ENCODE results near the gene UCP2.
"Not testable (repeated sequence)": the region's sequence is repeated elsewhere in the genome, so short reads cannot be mapped to it uniquely, and the experiment has no call there.

UCP2 gene

DNA sequence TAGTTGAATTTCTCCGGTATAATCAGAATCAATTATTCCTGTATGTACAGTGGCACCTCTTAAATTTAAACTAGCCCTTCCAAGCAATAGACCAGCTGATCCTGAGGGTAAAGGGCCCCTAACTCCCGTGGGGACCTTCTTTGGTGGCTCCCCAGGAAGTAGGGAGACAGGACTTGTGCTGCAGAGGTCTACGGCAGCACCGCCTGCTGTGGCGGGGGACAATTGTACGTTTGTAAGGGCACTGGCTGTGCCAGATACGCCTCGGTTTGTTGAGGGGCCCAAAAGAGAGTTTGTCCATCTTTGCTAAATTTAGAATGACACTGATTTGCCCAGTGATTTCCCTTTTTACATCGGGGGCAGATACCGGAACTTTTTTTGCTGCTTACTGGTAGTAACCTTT is 37.7 kb downstream of the UCP2 start:
- DNase-seq (ENCODE audit: low read depth in 2 of 2) = no peak

DNA sequence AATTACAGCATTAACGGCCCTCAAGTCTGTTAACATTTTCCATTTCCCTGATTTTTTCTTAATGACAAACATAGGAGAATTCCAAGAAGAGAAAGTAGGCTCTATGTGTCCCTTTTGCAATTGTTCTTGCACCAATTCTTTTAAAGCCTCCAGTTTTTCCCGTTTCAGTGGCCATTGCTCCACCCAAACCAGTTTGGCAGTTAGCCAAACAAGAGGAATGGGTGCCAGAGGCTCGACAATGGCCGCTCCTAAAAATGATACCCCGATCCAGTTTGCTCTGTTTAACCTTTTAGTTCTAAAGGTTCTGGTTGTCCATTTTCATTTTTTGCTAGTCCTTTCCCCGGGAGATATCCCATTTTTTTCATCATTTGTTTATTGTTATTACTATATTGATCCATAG is 38.6 kb downstream of the UCP2 start:
- DNase-seq (ENCODE audit: low read depth in 2 of 2) = no peak

DNA sequence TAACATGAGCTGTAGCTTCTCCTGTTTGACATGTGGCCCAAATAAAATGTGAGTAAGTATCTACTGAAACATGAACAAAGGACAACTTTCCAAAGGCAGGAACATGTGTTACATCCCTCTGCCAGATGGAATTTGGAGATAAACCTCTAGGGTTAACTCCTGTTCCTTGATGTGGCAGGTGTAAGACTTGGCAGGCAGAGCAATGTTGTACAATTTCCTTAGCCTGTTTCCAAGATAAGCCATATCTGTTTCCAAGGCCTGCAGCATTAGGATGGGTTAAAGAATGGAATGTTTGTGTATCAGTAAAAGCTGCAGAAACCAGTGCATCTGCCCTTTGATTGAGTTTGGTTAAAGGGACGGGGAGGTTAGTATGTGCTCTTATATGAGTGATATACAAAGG is 40.6 kb downstream of the UCP2 start:
- no peak for DNase-seq (ENCODE audit: low read depth in 2 of 2)

DNA sequence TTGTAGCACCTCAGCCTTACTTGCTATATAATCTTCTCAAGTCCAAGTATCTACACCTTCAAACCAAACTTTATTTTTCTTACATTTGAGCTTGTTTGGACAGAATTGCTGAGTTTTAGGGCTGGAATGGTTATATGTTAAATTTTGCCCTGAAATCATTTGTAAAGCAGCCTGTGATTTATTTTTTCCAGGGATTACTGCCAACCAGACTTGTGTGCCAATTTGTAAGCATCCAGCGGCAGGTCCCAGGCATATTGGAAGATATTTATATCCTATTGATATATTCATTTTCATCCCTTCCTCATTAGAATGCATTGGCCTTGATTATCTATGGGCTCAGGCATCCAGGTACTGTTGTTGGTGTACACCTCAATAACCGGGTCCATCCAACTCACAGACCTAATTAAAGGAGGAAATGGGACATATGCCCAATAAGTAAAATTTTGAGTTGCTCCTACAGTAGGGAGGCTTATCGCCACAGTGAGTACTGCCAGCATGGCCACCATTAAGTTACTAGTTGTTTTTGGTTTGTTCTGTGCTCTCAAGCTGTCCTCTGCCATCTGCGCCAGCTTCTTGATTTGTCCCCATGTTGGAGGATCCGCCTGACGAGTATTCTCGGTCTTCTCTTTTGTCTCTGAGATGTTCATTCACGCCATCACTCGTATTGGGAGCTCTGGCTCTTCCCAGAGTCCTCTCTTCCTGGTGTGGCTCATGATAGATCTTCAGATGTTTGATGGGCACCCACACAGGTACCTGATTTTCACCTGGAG is 41.7 kb downstream of the UCP2 start:
- DNase-seq (ENCODE audit: low read depth in 2 of 2) = no peak

DNA sequence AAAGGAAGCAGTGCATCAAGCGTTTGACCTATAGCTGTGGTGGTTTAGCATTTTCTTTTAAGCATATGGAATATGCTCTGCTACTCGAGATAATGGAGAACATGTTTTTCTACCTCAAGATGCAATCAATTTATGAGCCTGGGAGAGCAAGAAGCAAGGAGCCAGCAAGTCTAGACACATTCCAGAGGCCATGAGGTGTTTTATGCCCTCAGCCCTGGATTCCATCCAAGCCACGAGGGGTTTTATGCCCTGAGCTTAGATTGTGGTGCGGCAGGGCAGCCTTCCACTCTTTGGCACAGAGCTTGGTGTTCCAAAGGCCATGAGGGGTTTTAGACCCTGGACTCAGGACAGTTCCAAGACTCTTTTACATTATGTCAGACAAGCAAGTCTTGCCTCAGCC is 43.5 kb downstream of the UCP2 start:
- DNase-seq (ENCODE audit: low read depth in 2 of 2) = no peak

DNA sequence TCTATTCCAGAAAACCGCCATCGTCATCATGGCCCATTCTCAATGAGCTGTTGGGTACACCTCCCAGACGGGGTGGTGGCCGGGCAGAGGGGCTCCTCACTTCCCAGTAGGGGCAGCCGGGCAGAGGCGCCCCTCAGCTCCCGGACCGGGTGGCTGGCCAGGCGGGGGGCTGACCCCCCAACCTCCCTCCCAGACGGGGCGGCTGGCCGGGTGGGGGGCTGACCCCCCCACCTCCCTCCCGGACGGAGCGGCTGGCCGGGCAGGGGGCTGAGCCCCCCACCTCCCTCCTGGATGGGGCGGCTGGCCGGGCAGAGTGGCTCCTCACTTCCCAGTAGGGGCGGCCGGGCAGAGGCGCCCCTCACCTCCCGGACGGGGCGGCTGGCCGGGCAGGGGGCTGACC is 46.6 kb downstream of the UCP2 start:
- not testable (repeated sequence) for DNase-seq (ENCODE audit: low read depth in 2 of 2)

DNA sequence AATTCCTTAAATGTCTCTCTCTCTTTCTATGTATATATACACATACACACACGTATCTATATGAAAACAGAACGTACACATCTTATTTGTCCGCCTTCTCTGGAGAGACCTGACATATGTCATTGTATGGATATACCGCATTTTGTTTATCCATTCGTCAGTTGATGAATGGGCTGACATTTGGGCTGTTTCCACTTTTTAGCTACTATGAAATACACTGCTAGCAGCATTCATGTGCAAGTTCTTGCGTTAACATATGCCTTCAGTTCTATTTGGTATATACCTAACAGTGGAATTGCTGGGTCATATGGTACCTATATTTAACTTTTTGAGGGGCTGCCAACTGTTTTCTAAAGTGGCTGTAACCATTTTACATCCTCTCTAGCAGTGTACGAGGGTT is 49.9 kb downstream of the UCP2 start:
- no peak for DNase-seq (ENCODE audit: low read depth in 2 of 2)

DNA sequence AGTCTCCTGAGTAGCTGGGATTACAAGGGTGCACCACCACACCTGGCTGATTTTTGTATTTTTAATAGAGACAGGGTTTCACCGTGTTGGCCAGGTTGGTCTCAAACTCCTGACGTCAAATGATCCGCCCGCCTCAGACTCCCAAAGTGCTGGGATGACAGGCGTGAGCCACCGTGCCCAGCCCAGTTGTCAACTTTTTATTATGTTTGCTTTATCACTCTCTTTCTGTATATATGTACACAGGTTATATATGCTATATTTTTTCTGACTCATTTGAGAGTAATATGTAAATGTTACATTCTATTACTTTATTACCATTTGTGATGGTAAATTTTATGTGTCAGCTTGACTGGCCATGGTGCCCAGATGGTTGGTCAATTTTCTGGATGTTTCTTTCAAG is 50.7 kb downstream of the UCP2 start:
- DNase-seq (ENCODE audit: low read depth in 2 of 2) = no peak

DNA sequence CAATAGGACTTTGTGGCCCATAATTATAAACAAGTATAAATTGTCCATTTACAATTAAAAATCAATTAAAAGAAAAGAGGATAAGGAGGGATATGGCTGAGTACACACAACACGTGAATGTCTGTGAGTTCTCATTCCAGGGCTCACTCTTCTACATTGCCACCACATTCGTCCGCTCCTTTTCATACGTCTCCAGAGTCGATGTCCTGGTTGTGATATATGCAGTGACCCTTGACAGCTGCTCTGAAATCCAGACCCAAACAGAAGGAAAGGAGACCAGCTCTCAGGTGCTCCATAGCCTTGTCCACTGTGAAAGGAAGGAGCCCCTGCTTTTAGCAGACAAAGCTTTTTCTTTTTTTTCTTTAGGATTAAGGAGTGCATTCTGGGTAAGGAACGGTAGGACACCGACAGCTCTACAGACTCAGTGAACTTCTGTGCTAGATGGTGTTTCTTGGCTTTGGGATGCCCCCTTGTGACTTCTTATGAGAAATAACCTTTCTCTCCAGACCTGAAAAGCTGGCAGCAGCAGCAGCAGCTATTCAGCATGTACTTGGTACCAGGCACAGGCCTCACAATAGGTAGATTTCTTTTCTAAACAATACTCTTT is 51.5 kb downstream of the UCP2 start:
- no peak for DNase-seq (ENCODE audit: low read depth in 2 of 2)

DNA sequence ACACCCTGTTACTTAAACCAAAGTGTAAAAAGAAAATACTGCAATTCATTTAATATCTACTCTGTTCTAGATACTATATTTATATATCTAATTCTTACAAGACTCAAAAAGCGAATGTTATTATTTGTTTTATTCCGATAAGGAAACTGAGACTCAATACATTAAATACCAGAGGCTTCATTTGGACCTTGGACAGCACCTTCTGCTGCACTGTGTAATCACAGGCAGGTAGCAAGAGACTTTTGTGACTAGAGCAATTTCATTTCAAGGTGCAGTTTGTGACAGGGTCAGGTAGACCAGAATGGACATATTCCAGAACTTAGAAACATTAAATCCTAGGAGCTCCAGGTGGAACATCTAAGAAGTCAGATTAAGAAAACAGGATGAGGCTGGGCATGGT is 53.3 kb downstream of the UCP2 start:
- no peak for DNase-seq (ENCODE audit: low read depth in 2 of 2)
